GM10248 (cell line): Measurements from ENCODE around the gene SIRPB2.

Experiments
- CTCF ChIA-PET: fragments of 300-600 bp; sonication (Branson Sonifier 250); formaldehyde crosslinking; extraction: SDS; loops from one replicate; lab custom pipeline; 2021; ENCODE audit warnings: antibody characterized with exemption; lab: Yijun Ruan, JAX
- POLR2A ChIA-PET: fragments of 350-650 bp; sonication (Branson Sonifier 250); formaldehyde crosslinking; extraction: SDS; loops from one replicate; lab custom pipeline; 2020; ENCODE audit warnings: antibody characterized with exemption; lab: Yijun Ruan, JAX
- DNase-seq: peaks from one replicate; pipeline ENCODE4 v3.0.0; 2012; ENCODE audit errors: extremely low spot score
- CTCF ChIP-seq: IDR thresholded peaks from 2 replicates; pipeline ENCODE4 v1.5.1; 2012; ENCODE audit warnings: mild to moderate bottlenecking, low read depth; ENCODE audit errors: extremely low read depth, missing control alignments, control extremely low read depth

Gene SIRPB2

GRCh38 chr20:1496930-1497329 is 5.7 kb upstream of the SIRPB2 start:
- CTCF ChIA-PET: no interaction called here
- no peak for DNase-seq
- TF ChIP-seq CTCF: no peak
- POLR2A ChIA-PET: no interaction called here

GRCh38 chr20:1494436-1494835 is 3.2 kb upstream of the SIRPB2 start:
- no peak for TF ChIP-seq CTCF
- no peak for DNase-seq
- POLR2A ChIA-PET: no interaction called here
- CTCF ChIA-PET: interaction anchor here (0.6 to 2.4 kb wide), 2 partner anchors 10 to 39 kb away, joined by 3 to 18 read pairs; no protein-coding TSS in a partner anchor

- no peak for DNase-seq
- POLR2A ChIA-PET: no interaction called here
- no peak for TF ChIP-seq CTCF
- CTCF ChIA-PET: interaction anchor here (2.4 kb wide), 1 partner anchor 11 kb away, joined by 18 read pairs; no protein-coding TSS in a partner anchor
Observed at GRCh38 chr20:1493536-1493935, 2.3 kb upstream of the SIRPB2 start.

GRCh38 chr20:1491860-1492642 is 831 bp upstream of the SIRPB2 start:
- TF ChIP-seq CTCF: no peak
- no peak for DNase-seq
- POLR2A ChIA-PET: no interaction called here
- CTCF ChIA-PET: interaction anchor here (1.1 kb wide), 1 partner anchor 12 kb away, joined by 5 read pairs; no protein-coding TSS in a partner anchor

GRCh38 chr20:1490643-1491195 is 501 bp downstream of the SIRPB2 start:
- TF ChIP-seq CTCF: no peak
- POLR2A ChIA-PET: no interaction called here
- CTCF ChIA-PET: interaction anchor here (1.0 to 2.8 kb wide), 4 partner anchors 13 to 286 kb away, joined by 3 to 18 read pairs (median 4); no protein-coding TSS in a partner anchor
- DNase-seq: no peak

GRCh38 chr20:1489764-1490436 is 1.3 kb downstream of the SIRPB2 start:
- CTCF ChIA-PET: interaction anchor here (1.0 to 2.8 kb wide), 5 partner anchors 14 to 287 kb away, joined by 3 to 18 read pairs (median 4); no protein-coding TSS in a partner anchor
- POLR2A ChIA-PET: no interaction called here
- DNase-seq: no peak
- no peak for TF ChIP-seq CTCF
